ENCODE measurements around the gene LCMT2. TPM values are rescaled to one million over a fixed set of nuclear protein-coding genes. Genes with fewer than 3 reads are reported as not detected.

Gene LCMT2
- total RNA-seq, 1 donor from 2014 or later: 8.3 TPM

Other genes starting within 250 kb of the LCMT2 start
- gene UBR1, start 224.5 kb downstream of the LCMT2 start, total RNA-seq: 31.2 and 35.6 TPM in 2 replicates
- gene TMEM62, start 197.0 kb downstream of the LCMT2 start, total RNA-seq: 21.3 and 21.4 TPM in 2 replicates
- gene CCNDBP1, start 145.2 kb downstream of the LCMT2 start, total RNA-seq: 151 and 157 TPM in 2 replicates
- not detected in 2 replicates for gene EPB42, start 109.6 kb downstream of the LCMT2 start, total RNA-seq
- gene TGM5, start 63.6 kb downstream of the LCMT2 start, total RNA-seq: not detected in 2 replicates
- gene TGM7, start 28.3 kb downstream of the LCMT2 start, total RNA-seq: not detected in 2 replicates
- 19.9 and 31.3 TPM in 2 replicates for gene ZSCAN29, start 40.5 kb upstream of the LCMT2 start, total RNA-seq
- 15.3 and 15.7 TPM in 2 replicates for gene TUBGCP4, start 40.5 kb upstream of the LCMT2 start, total RNA-seq
- 62.6 and 76.5 TPM in 2 replicates for gene TP53BP1, start 162.6 kb upstream of the LCMT2 start, total RNA-seq
- 0.33 and 0.34 TPM in 2 replicates for gene MAP1A, start 187.0 kb upstream of the LCMT2 start, total RNA-seq

Measured in dermis blood vessel endothelial cell (primary cell).